Loucy (cell line): ENCODE measurements around the gene LRRC59.

Experiments used
- H2AFZ ChIP-seq: fragments of 200-600 bp; sonication (generic); 2 replicates; pipeline ENCODE4 v1.6.0; 2016; ENCODE audit warnings: antibody characterized with exemption, mild to moderate bottlenecking, low read length, moderate library complexity
- H3F3A ChIP-seq: fragments of 200-600 bp; 2 replicates; pipeline ENCODE4 v1.6.0; 2016; ENCODE audit warnings: antibody characterized with exemption, low read depth, mild to moderate bottlenecking
- H3K27me3 ChIP-seq: fragments of 200-600 bp; sonication (generic); 2 replicates; pipeline ENCODE4 v1.6.1; 2014; ENCODE audit warnings: low read length, mild to moderate bottlenecking; ENCODE audit not compliant: insufficient read depth, poor library complexity, severe bottlenecking
- H3K36me3 ChIP-seq: fragments of 200-600 bp; sonication (generic); 2 replicates; pipeline ENCODE4 v1.6.1; 2016; ENCODE audit warnings: low read length; ENCODE audit not compliant: insufficient read depth
- H3K4me1 ChIP-seq: fragments of 200-600 bp; sonication (generic); 2 replicates; pipeline ENCODE4 v1.5.1; 2014; ENCODE audit warnings: low read length, mild to moderate bottlenecking; ENCODE audit not compliant: insufficient read depth, poor library complexity, severe bottlenecking
- H3K4me2 ChIP-seq: fragments of 200-600 bp; sonication (generic); 2 replicates; pipeline ENCODE4 v1.6.0; 2014; ENCODE audit warnings: antibody characterized with exemption, low read length, low read depth, mild to moderate bottlenecking; ENCODE audit not compliant: poor library complexity, severe bottlenecking
- H3K4me3 ChIP-seq: fragments of 200-600 bp; sonication (generic); 2 replicates; pipeline ENCODE4 v1.5.1; 2014; ENCODE audit warnings: low read length, mild to moderate bottlenecking, mixed read lengths; ENCODE audit not compliant: poor library complexity, severe bottlenecking
- H3K79me2 ChIP-seq: fragments of 200-600 bp; sonication (generic); 2 replicates; pipeline ENCODE4 v1.6.1; 2014; ENCODE audit warnings: low read length; ENCODE audit not compliant: insufficient read depth
- H3K9ac ChIP-seq: fragments of 200-600 bp; sonication (generic); 2 replicates; pipeline ENCODE4 v1.6.0; 2014; ENCODE audit warnings: mild to moderate bottlenecking, low read depth, low read length, moderate library complexity; ENCODE audit not compliant: poor library complexity, severe bottlenecking
- H3K9me2 ChIP-seq: fragments of 200-600 bp; sonication (generic); replicated peaks from 2 replicates; pipeline ENCODE4 v1.6.1; 2016; ENCODE audit warnings: low read depth, low read length, mixed read lengths
- H3K9me3 ChIP-seq: fragments of 200-600 bp; sonication (generic); 2 replicates; pipeline ENCODE4 v1.6.1; 2014; ENCODE audit warnings: mild to moderate bottlenecking, antibody characterized with exemption, low read length, low read depth; ENCODE audit not compliant: insufficient read depth
- H4K20me1 ChIP-seq: fragments of 200-600 bp; sonication (generic); 2 replicates; pipeline ENCODE4 v1.6.0; 2014; ENCODE audit warnings: antibody characterized with exemption, low read length, mild to moderate bottlenecking; ENCODE audit not compliant: insufficient read depth, poor library complexity, severe bottlenecking
- CTCF ChIP-seq: fragments of 200-600 bp; sonication (generic); conservative IDR thresholded peaks from 2 replicates; pipeline ENCODE4 v1.5.1; 2014; ENCODE audit warnings: mild to moderate bottlenecking, antibody characterized with exemption, low read length
- EZH2phosphoT487 ChIP-seq: fragments of 200-600 bp; IDR thresholded peaks from 2 replicates; pipeline ENCODE4 v1.6.1; 2018; ENCODE audit warnings: antibody characterized with exemption, mild to moderate bottlenecking, moderate library complexity, borderline replicate concordance

LRRC59 gene

DNA sequence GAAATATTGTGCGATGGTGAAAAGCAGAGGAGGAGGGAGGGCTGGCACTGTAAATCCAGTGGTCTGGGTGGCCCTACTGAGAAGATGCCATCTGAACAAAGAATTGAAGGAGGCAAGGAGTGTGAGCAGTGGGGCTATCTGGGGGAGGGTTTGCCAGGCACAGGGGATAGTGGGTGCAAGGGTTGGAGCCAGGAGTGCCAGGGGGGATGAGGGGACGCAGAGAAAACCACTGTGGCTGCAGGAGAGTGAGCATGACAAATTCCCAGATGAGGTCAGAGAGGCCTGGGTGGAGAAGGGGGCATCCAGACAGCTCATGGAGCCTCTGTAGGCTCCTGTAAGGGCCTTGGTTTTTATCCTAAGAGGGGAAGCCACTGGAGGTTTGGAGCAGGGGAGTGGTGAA, 46.6 kb downstream of the LRRC59 start:
- H3K79me2 ChIP-seq: peaks cover 27% of the 10 kb centered on the region
- no peak overlapping the region for H3K9ac ChIP-seq
- H3K9me2 ChIP-seq: no peaks in the 10 kb centered on the region
- H3K4me1 ChIP-seq: peaks cover 26% of the 10 kb centered on the region
- H2AFZ ChIP-seq: no peak overlapping the region
- H3K9me3 ChIP-seq: no peaks in the 10 kb centered on the region
- H3F3A ChIP-seq: no peaks in the 10 kb centered on the region
- no peaks in the 10 kb centered on the region for H4K20me1 ChIP-seq
- TF ChIP-seq EZH2phosphoT487 (no peak), CTCF (no peak)
- no peaks in the 10 kb centered on the region for H3K27me3 ChIP-seq
- no peak overlapping the region for H3K4me3 ChIP-seq
- H3K36me3 ChIP-seq: peaks cover 12% of the 10 kb centered on the region; the same call in 1 of the 2 replicates
- no peak overlapping the region for H3K4me2 ChIP-seq

- no peaks in the 10 kb centered on the region for H3K9me3 ChIP-seq
- H3K9ac ChIP-seq: peak overlapping the region; percentile 18
- H3K4me2 ChIP-seq: peak overlapping the region; percentile 97
- H3K27me3 ChIP-seq: no peaks in the 10 kb centered on the region
- no peak overlapping the region for H2AFZ ChIP-seq
- no peak for TF ChIP-seq CTCF
- TF ChIP-seq EZH2phosphoT487: no peak
- peaks cover 27% of the 10 kb centered on the region for H3K79me2 ChIP-seq
- H3F3A ChIP-seq: no peaks in the 10 kb centered on the region
- no peaks in the 10 kb centered on the region; the same call in 1 of the 2 replicates for H3K36me3 ChIP-seq
- H4K20me1 ChIP-seq: no peaks in the 10 kb centered on the region
- no peak overlapping the region for H3K4me3 ChIP-seq
- H3K9me2 ChIP-seq: no peaks in the 10 kb centered on the region
- peaks cover 40% of the 10 kb centered on the region for H3K4me1 ChIP-seq
Observed at GRCh38 chr17:50349243-50349600, 48.1 kb downstream of the LRRC59 start.

GRCh38 chr17:50348522-50349242, 48.6 kb downstream of the LRRC59 start:
- no peaks in the 10 kb centered on the region for H4K20me1 ChIP-seq
- H3K4me2 ChIP-seq: peak overlapping the region; percentile 97
- peaks cover 27% of the 10 kb centered on the region for H3K79me2 ChIP-seq

More at GRCh38 chr17:50348522-50349242, 48.6 kb downstream of the LRRC59 start:
- Histone ChIP-seq H3K27me3 (no peaks in the 10 kb centered on the region), H3K36me3 (no peaks in the 10 kb centered on the region), H3K9ac (peak overlapping the region; percentile 18), H3K9me3 (no peaks in the 10 kb centered on the region), H3K9me2 (no peaks in the 10 kb centered on the region), H3K4me3 (peak overlapping the region; percentile 88), H2AFZ (no peak overlapping the region), H3K4me1 (peaks cover 40% of the 10 kb centered on the region), H3F3A (no peaks in the 10 kb centered on the region)
- TF ChIP-seq CTCF: no peak
- TF ChIP-seq EZH2phosphoT487: no peak
